WTC11 (cell line): ENCODE data around the gene NTRK1.

Source experiments
- ATF1 ChIP-seq: sonication (generic); formaldehyde crosslinking; IDR thresholded peaks from 2 replicates; pipeline ENCODE4 v1.8.1; 2023; ENCODE audit warnings: mild to moderate bottlenecking, moderate library complexity, missing genetic modification reagents
- IRF2 ChIP-seq: sonication (generic); formaldehyde crosslinking; IDR thresholded peaks from 2 replicates; pipeline ENCODE4 v1.8.0; 2022; ENCODE audit warnings: low read depth, missing genetic modification reagents, borderline replicate concordance

DNA sequence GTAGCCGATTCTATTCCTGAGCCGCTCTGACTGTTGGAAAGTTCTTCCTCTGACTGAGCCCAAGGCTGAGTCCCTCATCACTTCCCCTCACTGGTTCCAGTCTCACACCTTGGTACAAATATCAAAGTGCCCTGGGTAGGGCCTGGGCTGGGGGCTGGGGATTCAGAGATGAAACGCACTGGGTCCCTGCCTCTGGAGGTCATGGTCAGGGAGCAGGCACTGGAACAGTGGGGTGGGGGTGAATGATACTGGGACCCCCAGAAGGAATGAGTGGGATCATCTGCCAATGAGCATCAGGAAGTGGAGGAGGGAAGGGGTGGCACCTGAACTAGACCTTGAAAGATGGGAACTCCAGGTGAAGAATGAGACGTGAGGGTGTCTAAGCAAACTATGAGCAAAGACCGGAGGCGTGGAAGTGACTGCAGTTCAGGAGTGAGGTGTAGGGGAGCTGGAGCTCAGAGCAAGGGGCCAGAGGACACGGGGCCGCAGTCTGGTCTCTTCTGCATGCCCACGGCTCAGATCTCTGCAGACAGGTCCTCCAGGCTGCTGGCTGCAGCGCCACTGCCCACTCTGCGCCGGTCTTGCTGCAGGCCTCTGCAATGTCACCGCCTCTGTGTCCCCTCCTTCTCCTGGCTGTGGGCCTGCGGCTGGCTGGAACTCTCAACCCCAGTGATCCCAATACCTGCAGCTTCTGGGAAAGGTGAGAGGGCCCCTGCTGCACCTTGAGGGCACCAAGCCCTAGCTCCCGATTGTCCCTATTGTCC is 42.8 kb downstream of the NTRK1 start:
- no peak for TF ChIP-seq ATF1
- no peak for TF ChIP-seq IRF2 (CRISPR knock-in tag)
